ENCODE measurements around the gene JTB. TPM values are rescaled to one million over a fixed set of nuclear protein-coding genes. Genes with fewer than 3 reads are reported as not detected.

The JTB gene
- polyA plus RNA-seq, 3 donors, result 150 to 391 (median 312) TPM

- H3K27ac ChIP-seq (ENCODE audit: low read depth in 1 of 2, low read length in 2 of 2), result peak overlapping the region in 1 of 2 donors; percentile 86
- 11% methylated on average over 8 of the region's 13 CpGs for WGBS (ENCODE audit: insufficient coverage)
- no peaks in the 10 kb centered on the region for H3K27me3 ChIP-seq (ENCODE audit: control insufficient read depth in 2 of 2, insufficient read depth in 2 of 2, low read length in 2 of 2)
- no peaks in the 10 kb centered on the region for H4K20me1 ChIP-seq (ENCODE audit: insufficient read depth, low read length)
- peaks cover 40% of the 10 kb centered on the region for H3K79me2 ChIP-seq (ENCODE audit: insufficient read depth, low read length)
- H3K36me3 Mint-ChIP-seq, result peaks cover 2 to 4% of the 10 kb centered on the region in 2 donors
- H3K4me3 ChIP-seq (replicated peaks in 1 of 3; ENCODE audit: low read depth in 2 of 3, low read length in 3 of 3), result peak overlapping the region; percentile 36 to 91 (median 81)
- no peaks in the 10 kb centered on the region for H3K9me3 ChIP-seq (replicated peaks in 1 of 2; ENCODE audit: control insufficient read depth in 1 of 2, insufficient read depth in 1 of 2, low read length in 2 of 2)
- H3K9ac ChIP-seq (ENCODE audit: insufficient read depth, low read length, poor library complexity, severe bottlenecking), result peak overlapping the region; percentile 68
- TF ChIP-seq CTCF (IDR thresholded peaks at IDR 0.05), result no peak
- intact Hi-C loops (cut with micrococcal nuclease), result no loop called here
- peak overlapping the region; percentile 96 for H2AFZ ChIP-seq (ENCODE audit: insufficient read depth, low read depth, low read length, poor library complexity, severe bottlenecking)
- H3K4me1 Mint-ChIP-seq, result peaks cover 58% of the 10 kb centered on the region
- no peaks in the 10 kb centered on the region for H3K9me3 Mint-ChIP-seq
- peaks cover 35 to 49% of the 10 kb centered on the region in 2 donors for H3K4me1 ChIP-seq (ENCODE audit: control insufficient read depth in 1 of 2, insufficient read depth in 2 of 2, low read length in 2 of 2)
- peak overlapping the region in 2 of 7 donors; percentile 91 to 97 for H3K27ac Mint-ChIP-seq
- no peak for DNase-seq
- peaks cover 2 to 4% (median 2%) of the 10 kb centered on the region in 3 donors for H3K27me3 Mint-ChIP-seq (ENCODE audit: low read depth in 3 of 3)
- H3K4me3 Mint-ChIP-seq, result peak overlapping the region; percentile 95 to 97
- peaks cover 0 to 6% of the 10 kb centered on the region in 2 donors for H3K36me3 ChIP-seq (replicated peaks in 1 of 2; ENCODE audit: control insufficient read depth in 1 of 2, insufficient read depth in 2 of 2, low read length in 2 of 2)
- H3K4me2 ChIP-seq (replicated peaks; ENCODE audit: extremely low read depth, low read length, poor library complexity, severe bottlenecking), result peak overlapping the region; percentile 92
These were observed 9.1 kb downstream of the JTB start for GRCh38 chr1:153968408-153968807.

- Histone ChIP-seq H3K4me2 (replicated peaks; ENCODE audit: extremely low read depth, low read length, poor library complexity, severe bottlenecking) (peak overlapping the region; percentile 92), H4K20me1 (ENCODE audit: insufficient read depth, low read length) (no peaks in the 10 kb centered on the region), H3K9ac (ENCODE audit: insufficient read depth, low read length, poor library complexity, severe bottlenecking) (peak overlapping the region; percentile 68), H3K79me2 (ENCODE audit: insufficient read depth, low read length) (peaks cover 43% of the 10 kb centered on the region), H3K4me3 (replicated peaks in 1 of 3; ENCODE audit: low read depth in 2 of 3, low read length in 3 of 3) (peak overlapping the region; percentile 36 to 91 (median 81)), H2AFZ (ENCODE audit: insufficient read depth, low read depth, low read length, poor library complexity, severe bottlenecking) (peak overlapping the region; percentile 96), H3K36me3 (replicated peaks in 1 of 2; ENCODE audit: control insufficient read depth in 1 of 2, insufficient read depth in 2 of 2, low read length in 2 of 2) (peaks cover 0 to 2% of the 10 kb centered on the region in 2 donors), H3K4me1 (ENCODE audit: control insufficient read depth in 1 of 2, insufficient read depth in 2 of 2, low read length in 2 of 2) (peaks cover 36 to 50% of the 10 kb centered on the region in 2 donors), H3K9me3 (replicated peaks in 1 of 2; ENCODE audit: control insufficient read depth in 1 of 2, insufficient read depth in 1 of 2, low read length in 2 of 2) (no peaks in the 10 kb centered on the region), H3K27me3 (ENCODE audit: control insufficient read depth in 2 of 2, insufficient read depth in 2 of 2, low read length in 2 of 2) (no peaks in the 10 kb centered on the region), H3K27ac (ENCODE audit: low read depth in 1 of 2, low read length in 2 of 2) (peak overlapping the region; percentile 86 to 89)
- Mint-ChIP-seq H3K9me3 (no peaks in the 10 kb centered on the region), H3K4me1 (peaks cover 54% of the 10 kb centered on the region), H3K36me3 (no peaks in the 10 kb centered on the region), H3K27me3 (ENCODE audit: low read depth in 3 of 3) (peaks cover 2 to 4% (median 2%) of the 10 kb centered on the region in 3 donors), H3K27ac (peak overlapping the region; percentile 85 to 97 (median 96)), H3K4me3 (peak overlapping the region; percentile 95 to 97)
- 0% methylated on average over 1 of the region's 8 CpGs for WGBS (ENCODE audit: insufficient coverage)
- DNase-seq, result no peak
- peak; percentile 7 for TF ChIP-seq CTCF (IDR thresholded peaks at IDR 0.05)
- intact Hi-C loops (cut with micrococcal nuclease), result loop anchor here in 1 of 2 donors (1.0 kb wide), 1 partner anchor 11 kb away; no protein-coding TSS in a partner anchor
These were observed 9.5 kb downstream of the JTB start for GRCh38 chr1:153968000-153968363.
